SH-SY5Y (cell line): ENCODE data around the gene MAEL.

ENCODE experiments used
- GATA2 ChIP-seq: IDR thresholded peaks from 2 replicates; pipeline ENCODE4 v1.6.1; 2011; ENCODE audit warnings: mild to moderate bottlenecking, low read depth, low read length
- GATA3 ChIP-seq: IDR thresholded peaks from 2 replicates; pipeline ENCODE4 v1.6.1; 2011; ENCODE audit warnings: low read depth, mild to moderate bottlenecking, low read length, moderate library complexity

DNA sequence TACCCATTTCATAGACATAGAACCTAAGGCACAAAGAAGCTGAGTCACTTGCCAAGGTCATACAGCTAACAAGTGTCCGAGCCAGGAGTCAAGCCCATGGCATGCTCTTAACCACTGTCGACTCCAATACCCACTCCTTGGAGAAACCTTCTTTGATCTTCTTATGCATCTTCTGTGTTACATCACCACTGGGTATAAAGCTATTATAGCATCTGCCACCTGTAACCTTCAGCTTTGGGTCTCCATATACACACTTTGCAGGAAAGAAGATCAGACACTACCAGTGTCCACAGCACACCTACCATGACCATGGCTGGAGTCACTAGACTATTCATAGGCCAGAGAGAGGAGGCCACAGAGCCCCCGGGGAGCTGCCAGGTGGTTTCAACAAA is 72.0 kb downstream of the MAEL start:
- no peak for TF ChIP-seq GATA2
- TF ChIP-seq GATA3, result no peak
